GM23248 (cell line): ENCODE results near the gene HDAC8.

Experiments
- EZH2 ChIP-seq: fragments of 200-600 bp; sonication (generic); IDR thresholded peaks from 2 replicates; pipeline ENCODE4 v1.6.1; 2018; ENCODE audit warnings: antibody characterized with exemption, mild to moderate bottlenecking; ENCODE audit not compliant: insufficient read depth, poor library complexity, severe bottlenecking
- EZH2phosphoT487 ChIP-seq: fragments of 200-600 bp; sonication (generic); IDR thresholded peaks from 2 replicates; pipeline ENCODE4 v1.6.1; 2018; ENCODE audit warnings: antibody characterized with exemption, moderate library complexity, mild to moderate bottlenecking, low read depth; ENCODE audit not compliant: insufficient read depth

GRCh38 chrX:72421797-72422196 is 150.8 kb downstream of the HDAC8 start:
- TF ChIP-seq EZH2 (no peak), EZH2phosphoT487 (no peak)
